HepG2 (cell line): ENCODE results near the gene GNB3. TPM values are rescaled to one million over a fixed set of nuclear protein-coding genes. Genes with fewer than 3 reads are reported as not detected.
A peak's percentile ranks its signal among the peaks of the same experiment; 100 is the strongest.

Experiments
- AGO1 ChIP-seq: fragments of 200-400 bp; formaldehyde crosslinking; IDR thresholded peaks from 2 replicates; pipeline ENCODE4 v1.6.1; 2017; ENCODE audit warnings: mild to moderate bottlenecking, low read depth, low read length, moderate library complexity; ENCODE audit not compliant: poor library complexity, severe bottlenecking
- CSRNP1 ChIP-seq: sonication (generic); formaldehyde crosslinking; IDR thresholded peaks from 2 replicates; pipeline ENCODE4 v1.8.1; 2023; ENCODE audit warnings: mild to moderate bottlenecking, missing genetic modification reagents
- ETV6 ChIP-seq: sonication (generic); formaldehyde crosslinking; conservative IDR thresholded peaks from 2 replicates; pipeline ENCODE4 v1.4.0; 2020; ENCODE audit warnings: missing genetic modification reagents
- HNF1B ChIP-seq: sonication (generic); formaldehyde crosslinking; IDR thresholded peaks from 2 replicates; pipeline ENCODE4 v1.5.1; 2020; ENCODE audit warnings: mild to moderate bottlenecking, moderate library complexity, missing genetic modification reagents
- IKZF4 ChIP-seq: sonication (generic); formaldehyde crosslinking; IDR thresholded peaks from 2 replicates; pipeline ENCODE4 v1.5.1; 2020; ENCODE audit warnings: borderline replicate concordance, mild to moderate bottlenecking, low read depth, missing genetic modification reagents; ENCODE audit errors: not compliant biosample characterization
- KLF13 ChIP-seq: sonication (generic); formaldehyde crosslinking; IDR thresholded peaks from 2 replicates; pipeline ENCODE4 v1.4.0; 2020; ENCODE audit warnings: mild to moderate bottlenecking, missing genetic modification reagents
- MIXL1 ChIP-seq: IDR thresholded peaks from 2 replicates; pipeline ENCODE4 v1.6.1; 2016
- NCOR1 ChIP-seq: fragments of 200-600 bp; sonication (generic); IDR thresholded peaks from 2 replicates; pipeline ENCODE4 v1.7.0; 2017; ENCODE audit warnings: antibody characterized with exemption, low read length, borderline replicate concordance
- NFATC3 ChIP-seq: sonication (generic); formaldehyde crosslinking; IDR thresholded peaks from 2 replicates; pipeline ENCODE4 v1.5.1; 2020; ENCODE audit warnings: mild to moderate bottlenecking, missing genetic modification reagents
- ZNF276 ChIP-seq: sonication (generic); formaldehyde crosslinking; IDR thresholded peaks from 2 replicates; pipeline ENCODE4 v1.4.0; 2020; ENCODE audit warnings: mild to moderate bottlenecking, low read depth, missing genetic modification reagents
- ZNF281 ChIP-seq: sonication (generic); formaldehyde crosslinking; IDR thresholded peaks from 2 replicates; pipeline ENCODE4 v1.4.0; 2020; ENCODE audit warnings: missing genetic modification reagents, borderline replicate concordance
- ZNF331 ChIP-seq: sonication (generic); formaldehyde crosslinking; IDR thresholded peaks from 2 replicates; pipeline ENCODE4 v1.4.0; 2020; ENCODE audit warnings: missing genetic modification reagents
- ZNF496 ChIP-seq: sonication (generic); formaldehyde crosslinking; IDR thresholded peaks from 2 replicates; pipeline ENCODE4 v1.8.1; 2023; ENCODE audit warnings: mild to moderate bottlenecking, moderate library complexity, missing genetic modification reagents; ENCODE audit not compliant: insufficient replicate concordance
- ZNF572 ChIP-seq: sonication (generic); formaldehyde crosslinking; IDR thresholded peaks from 2 replicates; pipeline ENCODE4 v1.5.1; 2020; ENCODE audit warnings: mild to moderate bottlenecking, missing genetic modification reagents
- ZNF605 ChIP-seq: sonication (generic); formaldehyde crosslinking; IDR thresholded peaks from 2 replicates; pipeline ENCODE4 v1.8.0; 2022; ENCODE audit warnings: mild to moderate bottlenecking, missing genetic modification reagents
- ZNF792 ChIP-seq: IDR thresholded peaks from 2 replicates; pipeline ENCODE4 v1.6.1; 2016
- ZSCAN12 ChIP-seq: sonication (generic); formaldehyde crosslinking; IDR thresholded peaks from 2 replicates; pipeline ENCODE4 v1.9.0; 2021; ENCODE audit warnings: mild to moderate bottlenecking, missing genetic modification reagents
- polyA plus RNA-seq, 8 experiments: library from polyadenylated mRNA; depleted of rRNA in 3 of 8; stranded (reverse) in 7 of 8; unstranded in 1 of 8; fragments of >200 nt; fragmentation: Illumina TruSeq in 4 of 8; extraction: Trizol in 4 of 8; gene quantifications; 2 replicates each; pipeline versions ENCODE4 v1.2.1 to v1.2.3, GENCODE V29; 2011 to 2016; ENCODE audit warnings: low read depth in 4 of 8, missing spikeins in 1 of 8, mixed read lengths in 1 of 8; ENCODE audit not compliant: insufficient read depth in 1 of 8
- total RNA-seq, 5 experiments: library from RNA; depleted of rRNA; stranded (reverse); fragments of >200 nt; fragmentation: Illumina TruSeq; extraction: Trizol; gene quantifications; 2 replicates each; pipeline ENCODE4 v1.2.3, GENCODE V29; 2016; ENCODE audit warnings: low read depth in 1 of 5

Gene GNB3
- total and polyA plus RNA-seq, 2 of the 13 experiments (the other 11 are each of a cell fraction or from before 2014, with no cell fraction given): 1.3 to 3.6 TPM

- TF ChIP-seq ZNF276 (CRISPR knock-in tag) (0 out of 2 replicates have a peak, but pooled peaks have one; percentile 14), NFATC3 (CRISPR knock-in tag) (no peak), KLF13 (CRISPR knock-in tag) (no peak), ETV6 (CRISPR knock-in tag) (no peak), NCOR1 (no peak), ZSCAN12 (CRISPR knock-in tag) (no peak), HNF1B (CRISPR knock-in tag) (no peak), ZNF281 (CRISPR knock-in tag) (no peak), ZNF572 (no peak), ZNF331 (CRISPR knock-in tag) (no peak), ZNF605 (peak; percentile 44; the same call in 1 of the 2 replicates), ZNF496 (CRISPR knock-in tag) (no peak), AGO1 (no peak), IKZF4 (CRISPR knock-in tag) (no peak), ZNF792 (CRISPR knock-in tag) (no peak), CSRNP1 (CRISPR knock-in tag) (0 out of 2 replicates have a peak, but pooled peaks have one; percentile 15), MIXL1 (no peak)
Observed at GRCh38 chr12:6829536-6830220, 11.0 kb upstream of the GNB3 start (continued).
